Endothelial cell of umbilical vein (primary cell): ENCODE measurements around the gene STK16. TPM values are rescaled to one million over a fixed set of nuclear protein-coding genes. Genes with fewer than 3 reads are reported as not detected.

Source experiments
- BruUV-seq: library from RNA; stranded (reverse); fragments of 400-500 nt; replicated peaks from 2 replicates; lab custom pipeline; 2021; lab: Mats Ljungman, UMichigan
- CTCF ChIA-PET: fragments of 300-600, 350-600 bp; sonication (Branson Sonifier 250); formaldehyde crosslinking; loops from one replicate; lab custom pipeline; 2021; ENCODE audit warnings: antibody characterized with exemption, inconsistent platforms; lab: Charles Lee
- POLR2A ChIA-PET: fragments of 300-600, 350-600 bp; sonication (Branson Sonifier 250); formaldehyde crosslinking; loops from one replicate; lab custom pipeline; 2021; ENCODE audit warnings: antibody characterized with exemption, inconsistent platforms; lab: Charles Lee
- DNase-seq: peaks from one replicate; pipeline ENCODE4 v3.0.0-alpha.2; 2011; ENCODE audit warnings: low read depth, low spot score
- FAIRE-seq: peaks from 2 replicates; lab custom pipeline; 2011; peaks lifted over from hg19 to GRCh38; lab: Jason Lieb, UNC
- H2AFZ ChIP-seq: 2 replicates; pipeline ENCODE4 v1.6.0; 2012; ENCODE audit warnings: low read depth, low read length, control low read depth, inconsistent platforms
- H3K27ac ChIP-seq: 2 replicates; pipeline ENCODE4 v1.5.1; 2011; ENCODE audit warnings: low read depth, mild to moderate bottlenecking, control low read depth, low read length, moderate library complexity; ENCODE audit not compliant: insufficient read depth
- H3K27me3 ChIP-seq, 2 experiments: 2 replicates each; pipeline versions ENCODE4 v1.6.0 to v1.6.1; 2011; ENCODE audit warnings: low read length in 2 of 2, mixed read lengths in 1 of 2; ENCODE audit not compliant: control insufficient read depth in 2 of 2, insufficient read depth in 2 of 2
- H3K36me3 ChIP-seq, 2 experiments: 2 replicates in 1 of 2; 3 replicates in 1 of 2; pipeline ENCODE4 v1.5.1; 2011; ENCODE audit warnings: low read length in 2 of 2, mild to moderate bottlenecking in 1 of 2, moderate library complexity in 1 of 2; ENCODE audit not compliant: control insufficient read depth in 2 of 2, insufficient read depth in 2 of 2; ENCODE audit errors: extremely low read depth in 1 of 2
- H3K4me1 ChIP-seq: 3 replicates; pipeline ENCODE4 v1.5.1; 2011; ENCODE audit warnings: mild to moderate bottlenecking, low read length; ENCODE audit not compliant: control insufficient read depth, insufficient read depth; ENCODE audit errors: extremely low read depth
- H3K4me2 ChIP-seq: 2 replicates; pipeline ENCODE4 v1.6.1; 2011; ENCODE audit warnings: low read length, control low read depth, mixed read lengths; ENCODE audit not compliant: insufficient read depth
- H3K4me3 ChIP-seq, 3 experiments: fragments of 200-600 bp in 1 of 3; sonication (generic), shearing (Covaris generic) in 1 of 3; replicated peaks in 1 of 3; 2 replicates each; pipeline ENCODE4 v1.5.1; 2011 to 2016; ENCODE audit warnings: control low read depth in 3 of 3, low read length in 3 of 3, mild to moderate bottlenecking in 2 of 3, inconsistent platforms in 1 of 3, low read depth in 1 of 3, moderate library complexity in 1 of 3; ENCODE audit not compliant: insufficient read depth in 1 of 3
- H3K79me2 ChIP-seq: 2 replicates; pipeline ENCODE4 v1.6.0; 2012; ENCODE audit warnings: low read length, inconsistent platforms; ENCODE audit not compliant: control insufficient read depth, insufficient read depth
- H3K9ac ChIP-seq: replicated peaks from 2 replicates; pipeline ENCODE3; 2011; ENCODE audit warnings: low read length, control low read depth; ENCODE audit not compliant: insufficient read depth; ENCODE audit errors: extremely low read depth
- H3K9me1 ChIP-seq: replicated peaks from 3 replicates; pipeline ENCODE4 v1.6.0; 2011; ENCODE audit warnings: mild to moderate bottlenecking, low read length; ENCODE audit not compliant: control insufficient read depth, insufficient read depth; ENCODE audit errors: extremely low read depth
- H3K9me3 ChIP-seq: replicated peaks from 2 replicates; pipeline ENCODE4 v1.5.1; 2012; ENCODE audit warnings: low read length, inconsistent platforms; ENCODE audit not compliant: control insufficient read depth, insufficient read depth
- H4K20me1 ChIP-seq: replicated peaks from 2 replicates; pipeline ENCODE3; 2011; ENCODE audit warnings: mild to moderate bottlenecking, low read length; ENCODE audit not compliant: control insufficient read depth, insufficient read depth; ENCODE audit errors: extremely low read depth
- CTCF ChIP-seq, 2 donors: IDR thresholded peaks; 1 replicate in 1 of 2; 2 replicates in 1 of 2; pipeline ENCODE4 v1.5.1; 2011; ENCODE audit warnings: low read length in 2 of 2, mild to moderate bottlenecking in 2 of 2, moderate library complexity in 2 of 2, control low read depth in 1 of 2, inconsistent platforms in 1 of 2, low read depth in 1 of 2; ENCODE audit not compliant: insufficient read depth in 1 of 2; ENCODE audit errors: extremely low read depth in 1 of 2
- EZH2 ChIP-seq: IDR thresholded peaks from 2 replicates; pipeline ENCODE4 v1.6.1; 2012; ENCODE audit warnings: borderline replicate concordance, low read depth, mild to moderate bottlenecking, moderate library complexity, low read length, inconsistent platforms; ENCODE audit not compliant: severe bottlenecking
- FOS ChIP-seq: IDR thresholded peaks from 2 replicates; pipeline ENCODE4 v1.6.1; 2011; ENCODE audit warnings: mild to moderate bottlenecking, low read length, moderate library complexity, borderline replicate concordance; ENCODE audit not compliant: insufficient read depth
- GATA2 ChIP-seq: IDR thresholded peaks from 2 replicates; pipeline ENCODE4 v1.7.0; 2011; ENCODE audit warnings: low read depth, mild to moderate bottlenecking, moderate library complexity, mixed read lengths, low read length; ENCODE audit not compliant: insufficient read length, insufficient read depth
- JUN ChIP-seq: IDR thresholded peaks from 2 replicates; pipeline ENCODE4 v1.6.1; 2011; ENCODE audit warnings: borderline replicate concordance, low read depth; ENCODE audit not compliant: insufficient read length, insufficient read depth
- MYC ChIP-seq: IDR thresholded peaks from one replicate; pipeline ENCODE4 v1.6.1; 2011; ENCODE audit warnings: mild to moderate bottlenecking, low read depth, low read length
- POLR2A ChIP-seq: IDR thresholded peaks from 2 replicates; pipeline ENCODE4 v1.6.1; 2012; ENCODE audit warnings: low read depth, mild to moderate bottlenecking, control low read depth, low read length
- POLR2AphosphoS5 ChIP-seq: IDR thresholded peaks from 2 replicates; pipeline ENCODE4 v1.6.1; 2012; ENCODE audit warnings: low read depth, mild to moderate bottlenecking, control low read depth, low read length, moderate library complexity; ENCODE audit not compliant: insufficient read depth
- dilution Hi-C: fragments of 300-500 bp; cut with MboI; formaldehyde crosslinking; loops from one replicate; pipeline ENCODE4 v1.15.0; 2019; ENCODE audit warnings: low sequenced_read_pairs; ENCODE audit not compliant: extremely low pct_ligation_motif_present
- intact Hi-C: fragments of 100-400 bp; cut with micrococcal nuclease; formaldehyde crosslinking; loops from one replicate; pipeline ENCODE4 v1.10.0; 2022
- polyA plus RNA-seq, 4 experiments: library from polyadenylated mRNA; depleted of rRNA in 3 of 4; stranded (reverse) in 3 of 4; unstranded in 1 of 4; fragments of >200 nt; gene quantifications; 2 replicates each; pipeline versions ENCODE4 v1.2.1 to v1.2.3, GENCODE V29; 2011 to 2012; ENCODE audit warnings: missing spikeins in 1 of 4
- total RNA-seq: library from RNA; stranded (reverse); gene quantifications from 2 replicates; pipeline ENCODE4 v1.2.3, GENCODE V29; 2021
- TF ChIP-seq, protein P1 (sequence below): IDR thresholded peaks from 2 replicates; pipeline ENCODE4 v1.6.1; 2011; ENCODE audit not compliant: insufficient read depth, insufficient read length

STK16 gene
- total and polyA plus RNA-seq, 2 donors (not counting 3 experiments of a cell fraction or from before 2014, with no cell fraction given) = 18.8 to 63.2 TPM

- H3K79me2 ChIP-seq = peaks cover 15% of the 10 kb centered on the region
- H4K20me1 ChIP-seq = no peaks in the 10 kb centered on the region
- peaks cover 50% of the 10 kb centered on the region for H3K4me1 ChIP-seq
- H3K27me3 ChIP-seq = peaks cover 0 to 2% of the 10 kb centered on the region in 2 experiments
- intact Hi-C loops = loop anchor here (1.0 kb wide), 2 partner anchors 20 to 30 kb away; partner anchors contain the start of genes ANKZF1, ATG9A and DNAJB2
- peak; percentile 95 for FAIRE-seq
- no peak overlapping the region for H2AFZ ChIP-seq
- peak overlapping the region; percentile 49 for H3K9ac ChIP-seq
- peak overlapping the region; percentile 75 for H3K27ac ChIP-seq
- no peak for TF ChIP-seq GATA2
- peak; percentile 3 for TF ChIP-seq FOS
- TF ChIP-seq MYC = no peak
- TF ChIP-seq CTCF (IDR thresholded peaks at IDR 0.05; ENCODE audit: extremely low read depth in 1 of 2, insufficient read depth in 1 of 2, low read depth in 1 of 2, low read length in 2 of 2) = no peak
- no peak for TF ChIP-seq POLR2AphosphoS5
- TF ChIP-seq, protein P1, sequence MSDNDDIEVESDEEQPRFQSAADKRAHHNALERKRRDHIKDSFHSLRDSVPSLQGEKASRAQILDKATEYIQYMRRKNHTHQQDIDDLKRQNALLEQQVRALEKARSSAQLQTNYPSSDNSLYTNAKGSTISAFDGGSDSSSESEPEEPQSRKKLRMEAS = no peak
- TF ChIP-seq POLR2A = no peak
- no peak for TF ChIP-seq EZH2
- TF ChIP-seq JUN = peak; percentile 26
- no TSS peak for BruUV-seq
- CTCF ChIA-PET = interaction anchor here (0.6 to 3.3 kb wide), 7 partner anchors 12 to 590 kb away, joined by 3 to 25 read pairs (median 4); partner anchors contain the start of genes BCS1L, CNPPD1, DNAJB2 and ZNF142
- dilution Hi-C loops = no loop called here
- peak; percentile 85 for DNase-seq
- POLR2A ChIA-PET = interaction anchor here (0.8 to 1.5 kb wide), 5 partner anchors 20 to 73 kb away, joined by 3 to 7 read pairs (median 3); partner anchors contain the start of genes ANKZF1, ATG9A, CNPPD1 and DNAJB2
- H3K36me3 ChIP-seq = peaks cover 2% of the 10 kb centered on the region in 2 experiments
- H3K4me3 ChIP-seq = no peak overlapping the region
- no peaks in the 10 kb centered on the region for H3K9me3 ChIP-seq
- no peaks in the 10 kb centered on the region for H3K9me1 ChIP-seq
- peak overlapping the region; percentile 27 for H3K4me2 ChIP-seq
These were observed 4.1 kb downstream of the STK16 start for GRCh38 chr2:219249203-219249980.
